Ecto neural progenitor cell (in vitro differentiated cells): Measurements from ENCODE around the gene PUS7L.
"Not testable (repeated sequence)": the region's sequence is repeated elsewhere in the genome, so short reads cannot be mapped to it uniquely, and the experiment has no call there.

Source experiments
- DNase-seq: peaks from one replicate; pipeline ENCODE4 v3.0.0-alpha.2; 2018; ENCODE audit warnings: low spot score

The PUS7L gene, protein sequence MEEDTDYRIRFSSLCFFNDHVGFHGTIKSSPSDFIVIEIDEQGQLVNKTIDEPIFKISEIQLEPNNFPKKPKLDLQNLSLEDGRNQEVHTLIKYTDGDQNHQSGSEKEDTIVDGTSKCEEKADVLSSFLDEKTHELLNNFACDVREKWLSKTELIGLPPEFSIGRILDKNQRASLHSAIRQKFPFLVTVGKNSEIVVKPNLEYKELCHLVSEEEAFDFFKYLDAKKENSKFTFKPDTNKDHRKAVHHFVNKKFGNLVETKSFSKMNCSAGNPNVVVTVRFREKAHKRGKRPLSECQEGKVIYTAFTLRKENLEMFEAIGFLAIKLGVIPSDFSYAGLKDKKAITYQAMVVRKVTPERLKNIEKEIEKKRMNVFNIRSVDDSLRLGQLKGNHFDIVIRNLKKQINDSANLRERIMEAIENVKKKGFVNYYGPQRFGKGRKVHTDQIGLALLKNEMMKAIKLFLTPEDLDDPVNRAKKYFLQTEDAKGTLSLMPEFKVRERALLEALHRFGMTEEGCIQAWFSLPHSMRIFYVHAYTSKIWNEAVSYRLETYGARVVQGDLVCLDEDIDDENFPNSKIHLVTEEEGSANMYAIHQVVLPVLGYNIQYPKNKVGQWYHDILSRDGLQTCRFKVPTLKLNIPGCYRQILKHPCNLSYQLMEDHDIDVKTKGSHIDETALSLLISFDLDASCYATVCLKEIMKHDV

DNA sequence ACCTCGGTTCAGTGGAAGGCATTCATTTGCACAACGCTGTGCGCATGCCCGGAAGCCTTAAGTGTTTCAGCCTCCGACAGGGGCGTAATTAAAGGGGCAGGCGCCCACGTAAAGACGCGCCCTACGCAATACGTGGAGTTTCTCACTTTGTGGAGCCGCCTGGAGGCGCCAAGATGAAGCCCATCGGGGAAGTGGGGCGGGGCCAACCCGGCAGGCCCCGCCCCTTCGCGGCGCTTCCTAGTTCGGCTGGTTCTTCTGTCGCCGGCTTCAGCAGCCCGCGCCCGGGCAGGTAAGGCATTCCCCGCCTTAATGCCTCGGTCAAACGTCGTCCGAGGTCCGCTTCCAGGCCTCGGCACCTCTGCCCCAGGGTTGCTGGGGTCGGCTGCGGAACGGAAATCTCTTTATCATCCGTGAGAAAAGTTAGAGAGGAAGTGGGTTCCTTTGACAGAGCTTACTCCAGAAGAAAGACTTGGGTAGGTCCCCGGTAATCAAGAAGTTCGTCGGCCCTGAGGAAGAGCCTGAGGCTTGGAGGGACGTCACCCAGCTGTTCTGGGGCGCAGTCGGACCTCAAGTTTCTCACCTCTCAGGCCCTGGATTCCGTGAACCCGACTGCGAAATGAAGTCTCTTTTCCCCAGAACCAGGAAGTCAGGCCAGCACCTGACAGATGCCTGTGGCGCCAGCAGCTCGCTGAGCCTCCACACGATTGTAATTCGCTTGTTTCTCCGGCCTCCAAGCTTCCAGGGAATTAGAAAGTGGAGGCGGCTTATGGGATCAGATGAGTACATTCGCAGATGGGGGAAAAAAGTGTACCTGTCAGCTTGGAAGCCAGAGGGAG is at the start of gene PUS7L, which contains the start of gene IRAK4:
TSS of gene PUS7L (minus strand) at position 63 of the 836 bp plus-strand sequence. CDS start 3,545 bp downstream, outside the sequence.
TSS of gene IRAK4 (plus strand) at position 224 of the 836 bp plus-strand sequence. CDS start 9,161 bp downstream, outside the sequence.
- DNase-seq: peak; percentile 96

DNA sequence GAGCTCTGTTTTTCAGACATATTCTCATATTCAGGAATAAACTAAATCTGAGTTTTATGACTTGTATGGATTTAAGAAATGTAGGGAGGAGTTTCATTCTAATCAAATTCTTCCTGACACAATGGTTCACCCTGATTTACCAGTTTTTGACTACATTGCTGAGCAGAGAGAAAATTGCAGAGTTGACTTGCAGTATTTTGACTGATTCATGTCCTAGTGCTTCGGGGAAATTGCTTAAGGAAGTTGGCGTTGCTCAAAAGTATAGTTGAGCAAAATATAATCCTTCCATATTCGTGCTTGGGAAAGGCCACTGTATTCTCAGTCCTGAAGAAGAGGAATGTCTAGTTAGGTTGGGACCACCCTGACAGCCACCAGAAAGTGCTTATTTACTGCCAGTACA is 48.8 kb upstream of the PUS7L start:
- DNase-seq: no peak

DNA sequence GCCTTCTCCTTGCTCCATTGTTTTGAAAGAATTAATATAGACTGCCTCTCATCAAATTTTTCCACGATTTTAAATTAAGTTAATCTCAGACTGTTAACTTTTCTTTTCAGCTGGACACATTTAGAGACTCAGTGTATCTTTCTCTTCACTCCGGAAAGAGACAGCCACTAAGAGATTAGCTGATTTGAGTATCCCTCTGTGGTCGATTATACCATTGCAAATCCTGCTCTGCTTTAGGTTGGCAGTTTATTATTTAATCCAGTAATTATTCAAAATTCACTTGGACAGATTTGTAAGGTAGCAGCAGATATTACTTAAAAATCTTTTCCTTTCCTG is 48.1 kb upstream of the PUS7L start:
- no peak for DNase-seq

DNA sequence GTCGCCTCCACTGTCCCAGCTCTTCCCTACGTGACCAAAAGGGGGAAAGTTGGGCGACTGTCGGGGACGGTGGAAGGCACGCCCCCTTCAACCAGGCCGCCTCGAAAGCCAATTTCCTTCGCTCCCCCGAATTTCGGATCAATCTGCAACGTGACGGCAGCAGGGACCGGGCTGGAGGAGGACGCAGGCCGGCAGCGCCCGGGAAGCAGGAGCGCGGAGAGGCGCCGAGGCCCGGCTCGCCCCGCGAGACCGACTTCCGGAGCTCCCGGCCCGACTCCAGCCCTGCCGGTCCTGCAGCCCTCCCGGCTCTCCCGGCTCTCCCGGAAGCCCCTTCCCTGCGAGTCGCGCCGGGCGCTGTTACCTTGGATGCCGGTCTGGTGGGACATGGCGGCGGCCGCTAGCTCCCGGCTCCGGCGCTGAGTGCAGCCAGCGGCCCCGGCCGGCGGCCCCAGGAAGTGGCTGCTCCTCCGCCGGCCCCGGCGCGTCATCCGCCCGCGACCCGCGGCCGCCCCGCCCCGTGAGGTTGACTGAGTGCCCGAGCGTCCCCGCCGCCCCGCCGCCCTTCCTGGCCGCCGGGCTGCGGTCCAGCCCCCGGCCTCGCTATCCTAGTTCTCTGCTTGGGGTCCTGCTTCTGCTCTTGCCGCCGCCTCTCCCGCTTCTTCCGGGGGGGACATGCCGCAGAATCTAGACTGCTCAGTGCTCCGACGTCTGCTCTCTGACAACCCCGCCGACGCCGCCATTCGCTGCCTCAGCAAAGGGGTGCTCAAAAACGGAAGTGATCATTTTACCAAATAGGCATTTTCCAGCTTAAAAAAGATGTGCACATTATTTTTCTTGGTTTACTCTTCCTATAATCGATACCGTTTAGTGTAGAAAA is 47.5 kb upstream of the PUS7L start, which contains the start of gene TWF1:
TSS of gene TWF1 (minus strand) at position 458 of the 877 bp plus-strand sequence. CDS start at position 386, 72 bp downstream.
- peak; percentile 96 for DNase-seq

DNA sequence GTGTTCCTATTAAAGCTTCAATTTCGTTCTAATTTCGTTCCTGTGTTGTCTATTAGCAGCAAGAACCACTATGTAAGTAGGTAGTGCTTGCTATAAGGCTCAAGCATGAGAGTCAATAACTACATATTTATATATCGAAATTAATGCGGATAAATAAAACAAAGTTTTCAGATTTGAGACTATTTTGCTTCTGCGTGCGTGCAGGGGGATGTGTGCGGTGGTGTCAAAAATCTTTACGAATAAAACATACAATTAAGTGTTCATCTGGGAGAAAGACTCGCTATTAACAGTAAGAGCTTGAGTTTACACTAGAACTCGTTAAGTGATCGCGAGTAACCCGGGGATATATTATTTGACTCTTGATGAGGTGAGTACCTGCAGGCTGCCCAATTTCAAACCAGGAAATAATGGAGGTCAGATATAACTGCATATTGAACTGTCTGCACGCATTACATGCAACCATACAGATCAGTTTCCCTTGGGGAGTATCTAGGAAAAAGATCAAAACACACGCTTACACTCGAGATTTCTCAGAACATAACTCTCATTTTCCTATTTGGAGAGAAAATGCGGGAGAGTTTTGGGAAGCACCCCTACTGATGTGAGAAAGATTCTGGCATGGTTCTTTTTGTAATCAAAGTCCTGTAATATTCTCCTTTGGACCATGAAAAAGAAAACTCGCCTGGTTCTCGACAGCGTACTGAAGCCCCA is 46.7 kb upstream of the PUS7L start:
- DNase-seq: no peak

DNA sequence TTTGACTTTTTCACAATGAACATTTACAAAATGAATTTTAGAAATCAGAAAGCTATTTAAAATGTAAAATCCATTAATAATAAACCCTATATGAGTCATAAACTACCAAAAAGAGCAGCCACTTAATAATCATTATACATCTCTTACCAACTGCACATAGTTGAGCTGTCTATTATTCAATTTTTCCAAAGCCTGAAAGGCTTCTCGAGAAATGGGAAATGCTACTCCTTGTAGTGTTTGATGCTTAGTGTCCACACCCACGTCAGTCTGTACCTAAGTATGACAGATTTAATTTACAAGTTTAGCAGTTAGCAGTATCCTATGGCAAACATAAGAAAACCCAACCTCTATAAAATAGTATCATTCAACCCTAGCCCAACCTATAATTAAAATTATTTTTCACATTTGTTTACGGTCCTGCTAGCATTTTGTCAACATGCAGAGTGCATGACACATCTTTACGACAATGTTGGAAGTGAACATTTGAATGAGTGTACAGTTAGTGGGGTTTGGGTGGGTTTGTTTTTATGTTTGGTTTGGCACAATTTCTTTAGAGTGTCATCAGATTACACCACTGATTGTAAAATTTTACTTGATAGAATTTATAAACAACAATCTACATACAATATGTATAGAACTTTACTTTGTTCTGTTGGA is 39.1 kb upstream of the PUS7L start:
- no peak for DNase-seq

DNA sequence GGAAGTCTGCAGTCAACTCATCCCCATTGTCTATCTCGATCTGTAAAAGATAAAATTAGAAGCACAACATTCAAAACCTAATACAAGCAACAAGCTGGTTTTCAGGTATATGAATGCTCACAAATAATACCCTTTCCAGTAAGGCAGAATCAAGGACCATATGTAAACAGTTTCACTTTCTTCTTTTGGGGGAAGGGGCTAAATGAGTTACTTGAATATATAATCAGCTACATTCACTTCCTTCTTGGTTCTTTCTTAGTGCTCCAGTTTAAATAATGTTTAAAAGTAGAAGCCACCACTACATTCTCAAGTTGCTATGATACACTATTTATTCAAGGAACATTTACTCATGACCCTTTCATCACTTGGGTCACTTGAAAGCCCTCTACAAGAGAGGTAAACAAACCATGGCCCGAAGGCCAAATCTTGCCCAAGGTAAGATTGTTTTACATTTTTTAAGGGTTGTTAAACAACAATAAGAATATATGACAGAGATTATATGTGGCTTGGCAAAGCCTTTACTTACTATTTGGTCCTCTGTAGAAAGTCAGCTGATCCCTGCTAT is 37.2 kb upstream of the PUS7L start:
- DNase-seq: no peak

DNA sequence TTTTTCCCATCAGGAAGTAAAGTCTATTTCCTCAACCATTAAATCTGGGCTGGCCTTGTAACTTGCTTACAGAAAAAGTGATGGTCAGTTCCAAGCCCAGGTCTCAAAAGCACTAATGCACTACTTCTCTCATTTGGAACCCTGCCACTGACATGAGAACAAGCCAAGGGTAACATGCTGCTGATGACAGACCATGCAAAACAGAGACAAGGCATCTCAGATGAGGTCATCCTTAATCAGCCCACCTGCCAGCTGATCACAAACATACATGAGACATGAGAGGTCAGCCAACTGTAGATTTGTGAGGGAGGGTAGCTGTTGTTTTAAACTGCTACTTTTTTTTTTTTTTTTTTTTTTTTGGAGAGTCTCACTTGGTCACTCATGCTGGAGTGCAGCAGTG is 31.4 kb upstream of the PUS7L start:
- no peak for DNase-seq

DNA sequence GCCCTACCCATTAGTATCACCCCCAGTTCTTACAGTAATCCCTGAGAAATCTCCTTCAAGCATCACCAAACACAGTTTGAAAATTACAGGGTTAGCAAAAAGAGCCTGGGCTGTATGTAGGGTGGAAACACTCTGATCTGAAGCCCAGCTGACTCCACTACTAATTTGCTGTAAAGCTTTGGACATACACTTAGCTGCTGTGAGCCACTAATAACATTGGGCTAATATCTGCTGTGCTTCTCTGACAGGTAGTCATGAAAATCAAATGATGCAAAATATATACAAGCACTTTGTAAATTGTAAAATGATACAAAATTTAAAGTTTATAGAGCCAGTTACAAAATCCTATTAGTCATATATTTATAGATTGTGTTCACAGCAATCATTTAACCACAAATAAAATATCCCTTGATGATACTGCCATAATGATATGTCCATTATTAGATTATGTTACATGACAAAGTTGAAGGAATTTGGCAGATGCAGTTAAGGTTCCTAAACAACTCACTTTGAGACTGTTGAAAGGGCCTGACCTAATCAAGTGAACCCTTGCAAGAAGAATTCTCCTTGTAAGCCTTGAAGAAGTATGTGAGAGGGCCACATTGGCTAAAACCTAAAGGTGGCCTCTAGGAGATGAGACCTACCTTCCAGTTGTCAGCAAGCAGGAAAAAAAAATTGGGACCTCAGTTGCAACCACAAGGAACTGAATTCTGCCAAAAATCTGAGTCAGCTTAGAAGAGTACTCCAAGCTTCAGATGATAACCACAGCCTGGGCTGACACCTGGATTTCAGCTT is 28.5 kb upstream of the PUS7L start:
- no peak for DNase-seq

DNA sequence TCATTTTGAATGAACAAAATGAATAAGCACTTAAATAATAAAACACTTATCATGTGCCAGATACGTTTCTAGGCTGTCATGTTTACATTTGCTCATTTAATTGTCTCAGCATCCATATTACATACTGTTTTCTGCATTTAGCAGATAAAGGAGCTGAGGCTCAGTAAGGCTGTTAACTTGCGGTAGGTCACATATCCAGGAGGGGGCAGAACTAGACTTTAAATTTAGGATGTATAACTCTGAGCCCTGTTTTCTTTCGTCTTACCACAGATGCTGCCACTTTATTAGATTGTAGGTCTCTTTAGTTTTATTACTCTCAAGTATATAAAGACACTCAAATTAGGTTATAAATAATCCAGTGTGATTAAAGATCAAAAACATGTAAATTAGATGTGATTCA is 17.9 kb upstream of the PUS7L start:
- DNase-seq: no peak

DNA sequence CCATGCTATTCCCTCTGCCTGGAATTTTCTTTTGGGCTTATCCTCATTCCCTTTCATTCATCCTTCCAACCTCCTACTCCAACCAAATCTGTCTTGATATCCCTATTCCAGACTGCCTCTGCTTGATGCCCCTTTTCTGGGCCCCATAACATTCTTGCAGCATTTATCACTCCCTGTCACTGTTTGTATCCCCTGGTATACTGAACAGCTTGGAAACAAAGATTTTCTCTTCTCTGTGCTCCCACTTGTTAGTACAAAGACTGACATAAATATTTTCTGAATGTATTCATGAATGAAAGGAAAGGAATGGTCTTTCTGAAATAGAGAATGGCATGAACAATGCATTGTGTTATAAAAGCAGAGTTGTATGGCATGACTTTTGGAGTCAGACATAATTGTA is 7.7 kb upstream of the PUS7L start:
- no peak for DNase-seq

DNA sequence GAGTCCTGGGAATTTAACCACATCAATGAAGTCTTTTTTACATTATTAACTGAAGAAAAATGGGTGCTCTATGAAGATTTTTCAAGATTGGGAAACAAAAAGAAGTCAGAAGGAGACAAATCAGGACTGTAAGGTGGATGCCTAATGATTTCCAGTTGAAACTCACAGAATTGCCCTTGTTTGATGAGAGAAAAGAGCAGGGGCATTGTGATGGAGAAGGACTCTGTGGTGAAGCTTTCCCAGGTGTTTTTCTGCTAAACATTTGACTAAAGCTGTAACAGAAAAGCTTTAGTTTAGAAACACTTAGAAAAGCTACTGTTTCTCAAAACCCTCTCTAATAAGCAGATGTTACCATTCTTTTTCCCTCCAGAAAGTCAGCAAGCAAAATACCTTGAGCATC is 5.9 kb upstream of the PUS7L start:
- DNase-seq: no peak

DNA sequence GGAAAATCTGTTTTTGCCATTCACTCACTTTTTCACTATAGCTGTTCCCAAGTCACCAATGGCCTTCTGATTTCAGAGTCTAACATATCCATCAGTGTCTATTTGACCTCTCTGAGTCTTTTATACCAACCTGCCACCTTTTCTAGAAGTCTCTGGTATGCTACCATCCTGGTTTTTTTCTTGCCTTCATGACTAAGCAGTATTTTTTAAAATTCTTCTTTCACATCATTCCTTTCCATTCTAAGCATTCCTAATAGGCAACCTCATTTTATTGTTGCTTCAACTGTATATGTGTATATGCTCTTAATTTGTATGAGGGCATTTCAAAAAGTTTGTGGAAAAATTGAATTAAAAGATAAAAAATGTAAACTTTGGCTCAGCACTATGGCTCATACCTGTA is 5.2 kb upstream of the PUS7L start:
- DNase-seq: no peak

DNA sequence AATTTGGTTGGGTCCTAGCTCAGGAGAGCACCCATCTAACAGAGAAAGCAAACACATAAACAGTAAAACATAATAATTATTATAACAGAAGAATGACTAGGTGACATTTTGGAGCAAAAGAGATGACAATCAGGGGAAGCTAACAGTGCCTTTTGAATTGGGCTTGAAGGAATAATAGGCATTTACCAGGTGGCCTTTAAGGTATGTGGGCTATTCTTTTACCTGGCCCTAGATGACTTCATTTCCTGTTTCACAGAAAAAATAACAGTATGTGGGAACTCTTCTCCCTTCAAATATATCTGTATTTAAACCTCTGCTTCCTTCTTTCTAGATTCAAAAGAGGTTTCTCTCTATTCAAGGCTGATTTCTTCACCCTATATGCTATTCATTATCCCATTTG is 4.0 kb upstream of the PUS7L start:
- no peak for DNase-seq

DNA sequence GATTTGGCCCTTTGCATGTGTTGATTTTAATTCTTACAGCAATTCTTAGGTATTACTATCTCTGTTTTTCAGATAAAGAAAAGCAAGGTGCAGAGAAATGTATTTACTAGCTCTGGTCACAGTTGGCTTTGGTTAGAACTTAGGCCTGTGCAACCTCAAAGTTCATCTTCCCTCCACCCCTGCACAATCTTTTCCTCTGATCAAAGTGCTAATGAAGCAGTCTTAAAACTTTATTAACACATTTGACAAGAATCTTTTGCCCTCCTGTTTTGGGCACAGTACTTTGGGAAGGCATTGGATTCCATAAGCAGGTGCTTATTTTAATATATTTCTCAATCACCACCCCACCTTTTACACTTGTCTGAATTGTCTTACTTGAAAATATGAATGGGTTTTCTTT is 2.9 kb upstream of the PUS7L start:
- no peak for DNase-seq

DNA sequence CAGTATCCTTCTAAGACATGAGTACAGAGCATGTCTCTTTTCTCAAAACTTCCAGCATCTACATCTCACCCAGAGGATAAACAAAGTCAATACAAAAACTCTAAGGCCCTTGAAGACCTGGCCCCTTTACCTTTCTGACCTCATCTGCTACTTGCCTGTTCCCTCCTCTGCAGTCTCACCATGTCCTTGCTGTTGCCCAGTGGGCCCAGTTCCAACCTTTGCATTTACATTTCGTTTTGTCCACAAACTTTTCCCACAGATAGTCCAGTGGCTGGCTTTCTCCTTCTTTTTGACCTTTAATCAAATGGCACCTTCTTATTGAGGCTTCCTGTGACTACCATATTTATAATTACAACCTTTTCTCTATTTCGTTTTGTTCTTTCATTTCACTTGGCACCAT is 1.8 kb upstream of the PUS7L start:
- no peak for DNase-seq

DNA sequence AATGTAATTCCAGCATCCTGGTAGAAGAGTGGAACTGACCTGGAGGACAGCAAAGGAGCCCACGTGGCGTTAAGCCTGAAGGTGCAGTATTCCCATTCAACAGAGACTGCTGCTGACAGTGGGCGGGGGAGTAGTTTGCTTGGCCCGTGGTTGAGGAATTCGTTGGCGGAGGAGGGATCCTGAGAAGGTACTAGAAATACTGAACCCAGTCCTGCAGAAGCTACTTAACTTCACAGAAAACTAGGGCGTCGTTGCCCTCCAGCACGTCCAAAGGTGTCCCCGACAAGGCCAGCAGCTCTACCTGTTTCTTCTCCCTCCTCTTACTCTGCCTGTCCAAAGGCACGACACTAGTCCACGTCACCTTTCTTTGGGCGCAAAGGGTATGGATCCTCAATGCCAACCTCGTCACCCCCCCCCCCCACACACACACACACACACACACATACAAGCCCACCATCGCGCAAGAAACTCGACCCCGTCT is 303 bp downstream of the PUS7L start:
- DNase-seq: no peak

DNA sequence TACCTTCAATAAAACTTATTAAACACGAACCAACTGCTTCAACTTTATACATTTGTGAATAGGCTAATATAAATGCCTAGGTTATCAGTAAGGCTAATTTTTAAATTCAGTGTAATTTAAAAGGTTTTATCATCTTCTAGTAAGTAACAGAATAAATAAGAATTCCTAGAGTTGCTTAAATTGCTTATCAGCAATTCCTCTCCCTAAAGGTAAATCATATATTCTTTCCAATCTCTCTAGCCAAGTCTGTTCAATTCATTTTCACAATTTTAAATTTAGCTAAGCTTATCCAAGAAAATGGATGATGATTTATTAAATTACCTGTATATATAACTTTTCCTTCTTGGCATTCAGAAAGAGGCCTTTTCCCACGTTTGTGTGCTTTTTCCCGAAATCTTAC is 4.6 kb downstream of the PUS7L start:
- DNase-seq: no peak

DNA sequence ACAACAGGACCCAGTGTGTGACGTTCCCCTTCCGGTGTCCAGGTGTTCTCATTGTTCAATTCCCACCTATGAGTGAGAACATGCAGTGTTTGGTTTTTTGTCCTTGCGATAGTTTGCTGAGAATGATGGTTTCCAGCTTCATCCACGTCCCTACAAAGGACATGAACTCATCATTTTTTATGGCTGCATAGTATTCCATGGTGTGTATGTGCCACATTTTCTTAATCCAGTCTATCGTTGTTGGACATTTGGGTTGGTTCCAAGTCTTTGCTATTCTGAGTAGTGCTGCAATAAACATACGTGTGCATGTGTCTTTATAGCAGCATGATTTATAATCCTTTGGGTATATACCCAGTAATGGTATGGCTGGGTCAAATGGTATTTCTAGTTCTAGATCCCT is 7.2 kb downstream of the PUS7L start:
- not testable (repeated sequence) for DNase-seq
